ENCODE data around the gene PLEKHM3. TPM values are rescaled to one million over a fixed set of nuclear protein-coding genes. Genes with fewer than 3 reads are reported as not detected.

PLEKHM3 gene
- total and polyA plus RNA-seq, 2 of the 13 experiments (the other 11 are each of a cell fraction or from before 2014, with no cell fraction given): 4.5 to 4.7 TPM

GRCh38 chr2:207897541-207898353, 127.6 kb downstream of the PLEKHM3 start (continued):
- TF ChIP-seq SOX6 (IDR thresholded peaks at IDR 0.05): no peak
- TF ChIP-seq SOX6 (CRISPR knock-in tag; IDR thresholded peaks at IDR 0.05): peak; percentile 91
- no peak for TF ChIP-seq SCMH1 (CRISPR knock-in tag; IDR thresholded peaks at IDR 0.05; ENCODE audit: borderline replicate concordance)
- TF ChIP-seq RFXAP (CRISPR knock-in tag; IDR thresholded peaks at IDR 0.05; ENCODE audit: borderline replicate concordance): 0 out of 2 replicates have a peak, but pooled peaks have one; percentile 45
- TF ChIP-seq ESRRA (CRISPR knock-in tag; IDR thresholded peaks at IDR 0.05; ENCODE audit: low read depth): peak; percentile 95
- TF ChIP-seq SMARCE1 (IDR thresholded peaks at IDR 0.05; ENCODE audit: borderline replicate concordance): no peak
- 0 out of 2 replicates have a peak, but pooled peaks have one; percentile 12 for TF ChIP-seq ZNF770 (CRISPR knock-in tag; IDR thresholded peaks at IDR 0.05)
- no peak for TF ChIP-seq KAT2B (IDR thresholded peaks at IDR 0.05; ENCODE audit: borderline replicate concordance, low read depth, low read length)
- peak in 1 of 2 experiments; percentile 40; a peak in 1 of 4 replicates for TF ChIP-seq REST (IDR thresholded peaks at IDR 0.05; ENCODE audit: borderline replicate concordance in 1 of 2, low read depth in 1 of 2, low read length in 2 of 2)
- TF ChIP-seq NFKB2 (CRISPR knock-in tag; IDR thresholded peaks at IDR 0.05; ENCODE audit: borderline replicate concordance): no peak
- peak; percentile 37 for TF ChIP-seq TCF7 (IDR thresholded peaks at IDR 0.05; ENCODE audit: low read depth)
- TF ChIP-seq ZNF280D (CRISPR knock-in tag; IDR thresholded peaks at IDR 0.05): peak; percentile 13; the same call in 1 of the 2 replicates
- TF ChIP-seq ZNF337 (CRISPR knock-in tag; IDR thresholded peaks at IDR 0.05; ENCODE audit: borderline replicate concordance, low read depth): 0 out of 2 replicates have a peak, but pooled peaks have one; percentile 18
- TF ChIP-seq ERF (CRISPR knock-in tag; IDR thresholded peaks at IDR 0.05): 0 out of 2 replicates have a peak, but pooled peaks have one; percentile 60
- 0 out of 2 replicates have a peak, but pooled peaks have one; percentile 69 for TF ChIP-seq ZNF557 (CRISPR knock-in tag; IDR thresholded peaks at IDR 0.05)
- no peak for TF ChIP-seq ZSCAN12 (CRISPR knock-in tag; IDR thresholded peaks at IDR 0.05)
- TF ChIP-seq ZNF713 (CRISPR knock-in tag; IDR thresholded peaks at IDR 0.05): no peak

Measured in HepG2 (cell line).